ENCODE data around the gene RALGAPB. TPM values are rescaled to one million over a fixed set of nuclear protein-coding genes. Genes with fewer than 3 reads are reported as not detected.

Gene RALGAPB
- total RNA-seq, 2 donors from 2014 or later, result 50.2 to 51.5 TPM

- no peak for DNase-seq (ENCODE audit: low spot score)
- H3K4me1 ChIP-seq (ENCODE audit: control insufficient read depth in 1 of 2, low read depth in 2 of 2), result no peaks in the 10 kb centered on the region
- H3K4me3 ChIP-seq, result no peak overlapping the region
- no peak overlapping the region for H3K27ac ChIP-seq
- ATAC-seq (ENCODE audit: insufficient number of reproducible peaks, low FRiP score, low read depth), result no peak
- H3K36me3 ChIP-seq, result peaks cover 37% of the 10 kb centered on the region
- H3K27me3 ChIP-seq (replicated peaks; ENCODE audit: insufficient read depth), result no peaks in the 10 kb centered on the region
- H3K9me3 ChIP-seq, result no peaks in the 10 kb centered on the region
- TF ChIP-seq, protein P1, sequence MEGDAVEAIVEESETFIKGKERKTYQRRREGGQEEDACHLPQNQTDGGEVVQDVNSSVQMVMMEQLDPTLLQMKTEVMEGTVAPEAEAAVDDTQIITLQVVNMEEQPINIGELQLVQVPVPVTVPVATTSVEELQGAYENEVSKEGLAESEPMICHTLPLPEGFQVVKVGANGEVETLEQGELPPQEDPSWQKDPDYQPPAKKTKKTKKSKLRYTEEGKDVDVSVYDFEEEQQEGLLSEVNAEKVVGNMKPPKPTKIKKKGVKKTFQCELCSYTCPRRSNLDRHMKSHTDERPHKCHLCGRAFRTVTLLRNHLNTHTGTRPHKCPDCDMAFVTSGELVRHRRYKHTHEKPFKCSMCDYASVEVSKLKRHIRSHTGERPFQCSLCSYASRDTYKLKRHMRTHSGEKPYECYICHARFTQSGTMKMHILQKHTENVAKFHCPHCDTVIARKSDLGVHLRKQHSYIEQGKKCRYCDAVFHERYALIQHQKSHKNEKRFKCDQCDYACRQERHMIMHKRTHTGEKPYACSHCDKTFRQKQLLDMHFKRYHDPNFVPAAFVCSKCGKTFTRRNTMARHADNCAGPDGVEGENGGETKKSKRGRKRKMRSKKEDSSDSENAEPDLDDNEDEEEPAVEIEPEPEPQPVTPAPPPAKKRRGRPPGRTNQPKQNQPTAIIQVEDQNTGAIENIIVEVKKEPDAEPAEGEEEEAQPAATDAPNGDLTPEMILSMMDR (IDR thresholded peaks at IDR 0.05), result no peak
Observed at GRCh38 chr20:38557174-38557573, 84.5 kb downstream of the RALGAPB start.

- no peaks in the 10 kb centered on the region for H3K27me3 ChIP-seq (replicated peaks; ENCODE audit: insufficient read depth)
Observed at GRCh38 chr20:38558596-38559360, 86.1 kb downstream of the RALGAPB start.

GRCh38 chr20:38559764-38560163 lies 87.1 kb downstream of the RALGAPB start:
- no peaks in the 10 kb centered on the region for H3K4me1 ChIP-seq (ENCODE audit: control insufficient read depth in 1 of 2, low read depth in 2 of 2)
- H3K27me3 ChIP-seq (replicated peaks; ENCODE audit: insufficient read depth), result no peaks in the 10 kb centered on the region
- H3K9me3 ChIP-seq, result no peaks in the 10 kb centered on the region
- no peak overlapping the region for H3K4me3 ChIP-seq
- peaks cover 14% of the 10 kb centered on the region for H3K36me3 ChIP-seq
- ATAC-seq (ENCODE audit: insufficient number of reproducible peaks, low FRiP score, low read depth) (no peak), DNase-seq (ENCODE audit: low spot score) (no peak)
- TF ChIP-seq, protein P1 (IDR thresholded peaks at IDR 0.05), result no peak
- no peak overlapping the region for H3K27ac ChIP-seq

More at GRCh38 chr20:38558596-38559360, 86.1 kb downstream of the RALGAPB start:
- Histone ChIP-seq H3K4me3 (no peak overlapping the region), H3K27ac (no peak overlapping the region), H3K36me3 (peaks cover 22% of the 10 kb centered on the region), H3K4me1 (ENCODE audit: control insufficient read depth in 1 of 2, low read depth in 2 of 2) (no peaks in the 10 kb centered on the region), H3K9me3 (no peaks in the 10 kb centered on the region)
- ATAC-seq (ENCODE audit: insufficient number of reproducible peaks, low FRiP score, low read depth), result no peak
- no peak for DNase-seq (ENCODE audit: low spot score)
- TF ChIP-seq, protein P1 (IDR thresholded peaks at IDR 0.05), result no peak

GRCh38 chr20:38563802-38564431 lies 91.3 kb downstream of the RALGAPB start:
- ATAC-seq (ENCODE audit: insufficient number of reproducible peaks, low FRiP score, low read depth), result no peak
- peaks cover 11% of the 10 kb centered on the region for H3K36me3 ChIP-seq
- no peaks in the 10 kb centered on the region for H3K27me3 ChIP-seq (replicated peaks; ENCODE audit: insufficient read depth)
- TF ChIP-seq, protein P1 (IDR thresholded peaks at IDR 0.05), result no peak
- H3K9me3 ChIP-seq, result no peaks in the 10 kb centered on the region
- H3K4me1 ChIP-seq (ENCODE audit: control insufficient read depth in 1 of 2, low read depth in 2 of 2), result no peaks in the 10 kb centered on the region
- no peak overlapping the region for H3K27ac ChIP-seq
- no peak overlapping the region for H3K4me3 ChIP-seq
- no peak for DNase-seq (ENCODE audit: low spot score)

- Histone ChIP-seq H3K9me3 (no peaks in the 10 kb centered on the region), H3K4me3 (no peak overlapping the region), H3K36me3 (peaks cover 5% of the 10 kb centered on the region), H3K27ac (no peak overlapping the region), H3K4me1 (ENCODE audit: control insufficient read depth in 1 of 2, low read depth in 2 of 2) (no peaks in the 10 kb centered on the region), H3K27me3 (replicated peaks; ENCODE audit: insufficient read depth) (no peaks in the 10 kb centered on the region)
- TF ChIP-seq, protein P1 (IDR thresholded peaks at IDR 0.05), result no peak
- ATAC-seq (ENCODE audit: insufficient number of reproducible peaks, low FRiP score, low read depth) (no peak), DNase-seq (ENCODE audit: low spot score) (no peak)
Observed at GRCh38 chr20:38564680-38565079, 92.0 kb downstream of the RALGAPB start.
